T follicular helper cell (primary cell): ENCODE results near the gene CLVS2.

Experiments
- DNase-seq: peaks from one replicate; pipeline ENCODE4 v3.0.0-alpha.2; 2020; ENCODE audit warnings: low read depth
- total RNA-seq, 2 experiments: gene quantifications; one replicate each; lab custom pipeline; 2026; lab: John Stamatoyannopoulos, UW

CLVS2 gene
- 0 reads per million in 2 experiments for total RNA-seq

GRCh38 chr6:122995921-122996793, at the start of gene CLVS2:
Gene CLVS2 (plus strand): TSS chr6:122996235. CDS start chr6:122997778, 1,543 bp downstream.
- no peak for DNase-seq

- no peak for DNase-seq
These were observed 48.7 kb upstream of the CLVS2 start for GRCh38 chr6:122947355-122947754.

- no peak for DNase-seq
These were observed 42.3 kb upstream of the CLVS2 start for GRCh38 chr6:122953766-122954165.

GRCh38 chr6:122956376-122956775, 39.7 kb upstream of the CLVS2 start:
- DNase-seq, result no peak

GRCh38 chr6:122962000-122962624, 33.9 kb upstream of the CLVS2 start:
- DNase-seq, result no peak

- DNase-seq, result no peak
These were observed 26.0 kb upstream of the CLVS2 start for GRCh38 chr6:122969999-122970533.

GRCh38 chr6:122977180-122977579, 18.9 kb upstream of the CLVS2 start:
- no peak for DNase-seq

- no peak for DNase-seq
These were observed 11.6 kb upstream of the CLVS2 start for GRCh38 chr6:122984393-122984792.

- no peak for DNase-seq
These were observed 1.8 kb upstream of the CLVS2 start for GRCh38 chr6:122994256-122994655.

GRCh38 chr6:122996794-122997505, 915 bp downstream of the CLVS2 start:
- no peak for DNase-seq

- no peak for DNase-seq
These were observed 1.6 kb downstream of the CLVS2 start for GRCh38 chr6:122997541-122998150.

- DNase-seq, result no peak
These were observed 2.5 kb downstream of the CLVS2 start for GRCh38 chr6:122998403-122998975.

- no peak for DNase-seq
These were observed 4.3 kb downstream of the CLVS2 start for GRCh38 chr6:123000244-123000770.

GRCh38 chr6:123001540-123001939, 5.5 kb downstream of the CLVS2 start:
- DNase-seq, result no peak

GRCh38 chr6:123007885-123008284, 11.8 kb downstream of the CLVS2 start:
- DNase-seq, result no peak

- DNase-seq, result no peak
These were observed 13.0 kb downstream of the CLVS2 start for GRCh38 chr6:123009059-123009458.

GRCh38 chr6:123014835-123015234, 18.8 kb downstream of the CLVS2 start:
- DNase-seq, result no peak

GRCh38 chr6:123016431-123017103, 20.5 kb downstream of the CLVS2 start:
- no peak for DNase-seq

- DNase-seq, result no peak
These were observed 21.2 kb downstream of the CLVS2 start for GRCh38 chr6:123017104-123017682.

GRCh38 chr6:123022975-123023374, 26.9 kb downstream of the CLVS2 start:
- DNase-seq, result no peak
